IPS-11a (cell line): ENCODE data around the gene SLC19A1.

Source experiments
- H3K4me3 ChIP-seq: one replicate; pipeline ENCODE4 v1.5.1; 2013; ENCODE audit warnings: low read depth, low read length, control low read depth

SLC19A1 gene

DNA sequence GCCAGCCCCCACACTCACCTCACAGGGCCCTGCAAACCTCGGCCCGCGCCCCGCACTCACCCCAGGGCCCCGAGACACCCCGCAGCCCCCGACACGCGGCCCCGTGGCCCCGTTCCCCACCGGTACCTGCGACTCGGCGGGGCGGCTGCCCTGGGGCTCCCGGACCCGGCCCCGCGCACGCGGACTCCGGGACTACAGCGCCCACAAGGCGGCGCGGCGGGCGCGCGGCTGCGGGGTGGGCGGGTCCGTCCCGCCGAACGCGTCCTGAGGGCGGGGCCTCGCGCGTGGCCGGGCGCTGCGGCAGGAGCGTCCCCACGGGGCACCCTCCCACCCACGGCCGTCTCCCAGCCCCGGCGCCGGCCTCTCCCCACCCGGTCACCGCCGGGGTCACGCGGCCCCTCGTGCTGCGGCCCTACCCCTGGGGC lies at the start of gene SLC19A1:
TSS of gene SLC19A1 (minus strand) at position 199 of the 425 bp plus-strand sequence. CDS start 4,481 bp downstream, outside the sequence.
- peak within 1 kb of the TSS; percentile 53 for H3K4me3 ChIP-seq

DNA sequence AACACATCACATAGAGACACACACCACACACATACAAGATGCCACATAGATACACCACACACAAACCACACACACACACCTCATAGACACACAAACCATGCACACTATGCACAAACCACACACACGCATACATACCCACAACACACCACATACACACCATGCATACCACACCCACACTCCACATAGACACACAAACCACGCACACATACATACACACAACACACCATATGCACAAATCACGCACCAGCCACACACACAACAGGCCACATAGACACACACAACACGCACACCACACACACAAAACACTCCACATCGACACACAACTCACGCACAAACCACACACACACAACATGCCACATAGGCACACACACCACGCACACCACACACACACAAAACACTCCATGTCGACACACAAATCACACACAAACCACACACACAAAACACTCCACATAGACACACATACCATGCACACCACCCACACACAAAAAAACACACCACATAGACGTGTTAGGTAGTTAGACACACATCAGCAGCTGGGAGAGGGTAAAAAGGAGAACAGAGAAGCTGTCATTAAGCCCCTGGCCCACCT lies 49.5 kb upstream of the SLC19A1 start:
- H3K4me3 ChIP-seq = no peak overlapping the region

DNA sequence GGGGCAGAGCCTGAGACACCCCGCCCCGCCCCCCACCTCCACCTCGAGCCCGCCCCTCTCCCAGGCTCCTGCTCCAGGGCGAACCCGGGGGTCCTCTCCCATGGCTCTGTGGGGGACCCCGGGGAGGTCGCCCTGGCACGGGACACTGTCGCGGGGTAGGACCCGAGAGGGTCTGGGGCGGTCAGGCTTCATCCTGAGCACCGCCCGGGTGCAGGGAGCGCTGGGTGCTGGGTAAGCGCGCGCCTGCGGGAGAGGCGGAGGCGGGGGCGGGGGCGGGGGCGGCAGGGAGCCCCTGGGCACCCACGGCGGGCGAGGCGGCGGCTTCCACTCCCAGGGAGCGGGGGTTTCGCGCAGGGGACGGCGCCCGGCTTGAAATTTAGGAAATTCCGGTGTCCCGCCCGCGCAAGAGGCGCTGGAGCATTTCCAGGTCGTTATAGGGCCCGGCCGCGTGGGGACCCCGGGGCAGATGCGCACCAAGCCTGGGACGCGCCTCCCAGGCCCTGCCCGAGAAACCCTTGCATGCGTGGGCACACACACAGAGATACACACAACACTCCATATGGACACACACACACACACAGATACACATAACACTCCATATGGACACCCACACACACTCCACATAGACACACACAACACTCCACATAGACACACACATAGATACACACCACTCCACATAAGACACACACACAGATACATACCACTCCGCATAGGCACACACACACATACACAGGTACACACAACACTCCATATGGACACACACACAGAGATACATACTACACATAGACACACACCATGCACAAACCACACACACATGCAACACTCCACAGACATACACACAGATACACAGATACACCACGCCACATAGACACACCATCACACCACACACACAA lies 48.7 kb upstream of the SLC19A1 start:
- peak overlapping the region; percentile 24 for H3K4me3 ChIP-seq

DNA sequence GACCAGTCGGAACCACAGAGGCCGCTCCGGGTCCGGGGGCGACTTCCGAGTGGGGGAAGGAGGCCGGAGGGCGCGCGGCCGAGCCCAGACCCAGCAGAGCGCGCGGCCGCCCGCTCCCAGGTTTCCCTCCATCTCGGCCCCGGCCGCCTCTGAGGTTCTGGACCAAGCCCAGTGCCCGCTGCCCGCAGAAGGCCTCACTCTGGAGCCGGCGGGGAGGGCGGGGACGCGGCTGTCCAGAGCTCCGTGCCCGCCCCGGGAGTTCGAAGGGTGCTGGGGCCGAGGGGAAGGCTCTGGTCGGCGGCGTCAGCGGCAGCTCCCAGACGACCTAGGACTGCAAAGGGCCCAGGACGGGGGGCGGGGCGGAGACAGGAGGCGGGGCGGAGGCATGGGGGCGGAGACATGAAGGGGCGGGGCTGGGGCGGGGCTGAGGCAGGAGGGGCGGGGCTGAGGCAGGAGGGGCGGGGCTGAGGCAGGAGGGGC lies 48.0 kb upstream of the SLC19A1 start:
- H3K4me3 ChIP-seq = peak overlapping the region; percentile 30

DNA sequence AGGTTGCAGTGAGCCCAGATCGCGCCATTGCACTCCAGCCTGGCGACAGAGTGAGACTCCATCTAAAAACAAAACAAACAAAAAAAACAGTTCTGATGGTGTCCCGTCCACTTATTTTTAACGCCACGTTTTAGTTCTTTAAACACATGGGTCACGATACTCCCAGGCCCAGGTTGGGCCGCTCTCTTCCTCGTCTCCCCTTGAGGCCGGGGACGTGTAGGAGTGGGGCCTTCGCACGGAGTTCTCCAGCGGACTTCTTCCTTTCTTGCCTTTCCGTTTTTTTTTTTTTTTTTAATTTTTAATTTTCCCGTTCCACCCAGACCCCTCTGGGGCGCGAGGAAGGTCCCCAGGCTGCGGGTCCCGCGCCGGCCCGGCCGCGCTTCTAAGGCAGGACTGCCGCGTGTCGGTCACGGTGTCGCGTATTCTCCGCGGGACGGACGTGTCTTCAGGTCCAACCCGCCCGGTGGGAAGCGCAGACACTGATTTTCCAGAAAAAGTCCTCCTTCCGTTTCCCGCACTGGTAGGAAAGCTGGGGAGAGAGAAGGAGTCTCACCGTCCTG lies 47.5 kb upstream of the SLC19A1 start:
- H3K4me3 ChIP-seq = peak overlapping the region; percentile 30

DNA sequence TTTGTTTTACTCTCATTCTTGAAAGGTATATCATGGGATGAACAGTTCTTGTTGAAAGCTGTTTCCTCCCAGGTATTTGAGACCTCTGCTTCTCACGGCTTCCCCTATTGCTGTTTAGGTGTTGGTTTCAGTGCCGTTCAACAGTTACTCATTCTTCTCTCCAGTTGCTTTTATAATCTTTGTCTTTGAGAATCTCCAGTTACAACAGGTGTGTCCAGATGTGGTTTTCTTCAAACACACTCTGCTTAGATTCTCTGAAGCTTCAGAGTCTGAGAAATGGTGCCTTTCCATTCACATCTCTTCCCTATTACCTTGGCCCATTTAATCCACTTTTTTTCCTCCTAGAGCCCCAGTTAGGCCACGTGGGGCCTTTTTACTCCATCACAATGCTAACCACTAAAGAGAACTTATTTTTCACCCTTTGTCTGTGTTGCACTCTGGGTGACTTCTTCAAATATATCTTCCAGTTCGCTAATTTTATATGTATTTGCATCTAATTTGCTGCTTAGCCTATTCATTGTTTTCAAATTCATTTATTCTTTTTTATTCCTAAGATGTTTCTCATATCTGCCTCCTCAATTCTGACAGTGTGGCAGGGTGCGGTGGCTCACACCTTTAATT lies 46.7 kb upstream of the SLC19A1 start:
- no peak overlapping the region for H3K4me3 ChIP-seq

DNA sequence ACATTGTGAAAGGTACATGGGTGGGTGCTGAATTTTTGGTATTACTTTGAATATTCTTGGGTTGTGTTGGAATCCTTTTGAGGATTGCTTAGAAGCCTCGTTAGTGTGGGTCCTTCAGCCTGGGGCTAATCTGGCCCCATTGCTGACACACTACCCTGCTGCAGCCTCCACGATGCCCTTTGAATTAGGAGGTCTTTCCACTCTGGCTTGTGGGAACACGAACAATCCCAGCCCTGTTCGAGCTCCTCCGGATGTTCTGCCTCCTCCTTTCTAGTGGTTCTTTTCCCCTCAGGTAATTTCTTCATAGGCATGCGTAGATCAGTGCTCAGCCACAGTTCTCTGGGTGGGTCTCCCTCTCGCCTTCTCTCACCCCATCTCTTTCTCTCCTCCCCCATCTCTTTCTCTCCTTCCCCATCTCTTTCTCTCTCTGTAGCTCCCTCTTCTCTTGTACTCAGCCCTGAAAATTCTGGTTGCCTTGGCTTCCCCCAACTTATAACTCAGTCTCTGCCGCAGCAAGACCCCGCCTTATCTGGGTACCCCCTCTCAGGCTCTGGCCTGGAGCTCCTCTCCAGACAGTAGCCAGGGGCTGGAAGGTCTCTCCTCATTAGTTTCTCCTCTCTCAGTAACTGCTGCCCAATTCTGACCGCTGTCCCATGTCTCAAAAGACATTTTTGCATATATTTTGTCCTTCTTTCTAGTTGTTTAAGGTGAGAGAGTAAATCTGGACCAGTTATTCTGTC lies 46.0 kb upstream of the SLC19A1 start:
- H3K4me3 ChIP-seq = no peak overlapping the region

DNA sequence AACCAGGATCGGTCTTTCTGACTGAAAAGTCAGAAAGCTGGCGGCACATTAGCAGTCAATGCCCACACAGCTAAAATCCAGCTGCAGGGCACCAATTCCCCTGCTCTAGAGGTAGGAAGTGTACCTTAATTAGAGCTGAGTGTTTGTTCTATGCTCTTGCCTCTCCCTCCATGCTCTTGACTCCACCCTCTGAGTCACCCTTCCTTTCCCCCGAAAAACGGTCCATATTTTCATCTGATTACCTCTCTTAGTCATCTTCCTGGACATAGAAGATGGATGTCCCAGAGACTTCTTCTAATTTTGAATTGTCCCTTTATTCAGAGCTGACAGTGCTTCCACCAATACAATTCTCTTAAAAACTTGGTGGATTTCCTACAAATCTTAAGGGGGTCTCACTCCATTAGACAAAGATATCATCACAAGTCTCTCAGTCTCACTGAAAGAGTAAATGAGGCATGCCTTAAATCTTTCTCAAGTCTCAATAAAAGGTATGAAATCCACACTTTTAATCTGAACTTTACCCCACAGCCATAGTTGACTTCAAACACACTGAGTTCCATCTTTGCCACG lies 44.1 kb upstream of the SLC19A1 start:
- no peak overlapping the region for H3K4me3 ChIP-seq

DNA sequence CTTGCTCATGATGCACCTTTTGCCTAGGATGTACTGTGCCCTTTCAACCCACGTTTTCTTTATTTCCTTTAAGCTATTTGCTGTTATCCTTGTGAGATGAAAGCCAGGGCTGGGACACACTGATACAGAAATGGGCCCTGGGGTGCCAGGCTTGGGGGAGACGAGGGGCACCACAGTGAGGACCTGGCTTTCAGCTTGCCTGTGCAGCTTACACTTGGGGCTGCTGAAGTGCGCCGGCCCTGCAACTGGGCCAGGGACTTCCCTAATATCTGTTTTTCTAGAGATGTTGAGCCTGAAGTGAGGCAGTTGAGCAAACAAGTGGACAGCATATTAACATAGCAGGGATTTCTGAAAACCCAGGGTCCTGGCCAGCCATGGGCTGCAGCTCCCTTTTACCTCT lies 42.5 kb upstream of the SLC19A1 start:
- no peak overlapping the region for H3K4me3 ChIP-seq

DNA sequence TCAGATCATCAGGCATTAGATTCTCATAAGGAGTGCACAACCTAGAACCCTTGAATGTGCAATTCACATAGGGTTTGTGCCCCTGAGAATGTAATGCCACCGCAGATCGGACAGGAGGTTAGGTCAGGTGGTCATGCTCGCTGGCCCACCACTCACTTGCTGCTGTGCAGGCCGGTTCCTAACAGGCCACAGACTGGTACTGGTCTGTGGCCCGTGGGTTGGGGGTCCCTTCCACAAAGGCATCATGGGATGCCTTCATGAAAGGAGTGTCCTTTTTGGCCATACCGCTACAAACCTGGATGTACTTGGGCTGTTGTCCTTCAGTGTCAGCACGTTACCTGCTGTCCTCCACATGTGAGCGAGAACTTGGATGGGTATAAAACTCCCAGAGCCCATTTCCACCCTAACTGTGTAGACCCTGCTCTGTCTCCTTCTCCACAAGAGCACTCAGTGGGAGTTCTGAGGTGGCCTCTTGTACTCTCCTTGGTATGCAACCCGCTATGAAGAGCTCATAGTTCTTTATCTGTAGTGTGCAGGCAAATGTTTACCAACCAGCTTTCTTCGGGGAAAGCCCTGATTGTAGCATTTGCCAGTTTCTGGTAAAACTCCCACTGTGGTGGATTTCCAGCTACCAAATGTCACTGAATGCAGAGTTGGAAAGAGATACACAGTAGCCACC lies 41.7 kb upstream of the SLC19A1 start:
- no peak overlapping the region for H3K4me3 ChIP-seq

DNA sequence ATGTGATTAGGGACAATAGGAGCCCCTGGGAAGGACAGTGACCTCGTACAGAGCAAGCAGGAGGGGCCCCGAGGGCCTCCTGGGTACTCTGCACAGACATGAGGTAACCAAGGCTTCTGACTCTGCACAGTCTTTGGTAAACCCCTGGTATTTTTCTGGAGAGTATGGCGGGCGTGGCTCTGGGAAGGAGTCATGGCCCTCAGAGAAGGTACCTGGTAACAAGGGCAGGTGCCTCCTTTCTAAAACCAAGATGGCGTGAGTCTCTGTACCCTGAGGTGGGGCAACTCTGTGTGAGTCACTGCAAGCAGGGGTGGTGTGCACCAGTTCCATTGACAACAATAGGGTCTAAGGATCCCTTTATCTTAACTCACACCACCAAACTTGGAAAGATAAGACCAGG lies 39.9 kb upstream of the SLC19A1 start:
- H3K4me3 ChIP-seq = no peak overlapping the region

DNA sequence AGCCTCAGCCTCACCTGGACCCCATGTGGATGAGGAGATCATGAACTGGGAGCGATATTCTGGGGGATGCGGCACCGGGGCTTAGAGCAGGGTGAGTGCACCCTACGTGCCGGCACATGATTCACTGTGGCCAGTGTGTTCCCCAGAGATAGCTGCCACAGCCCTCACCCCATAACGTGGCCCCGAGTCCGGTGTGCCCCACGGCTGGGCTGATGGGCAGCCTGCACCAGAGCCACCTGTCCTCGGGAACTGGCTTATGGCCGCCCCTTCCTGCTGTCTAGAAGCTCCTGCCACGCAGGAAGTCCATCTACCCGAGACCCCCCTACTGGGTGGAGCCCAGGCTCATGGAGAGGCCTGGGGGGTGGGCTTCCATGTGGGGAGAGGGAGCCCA lies 39.1 kb upstream of the SLC19A1 start:
- no peak overlapping the region for H3K4me3 ChIP-seq

DNA sequence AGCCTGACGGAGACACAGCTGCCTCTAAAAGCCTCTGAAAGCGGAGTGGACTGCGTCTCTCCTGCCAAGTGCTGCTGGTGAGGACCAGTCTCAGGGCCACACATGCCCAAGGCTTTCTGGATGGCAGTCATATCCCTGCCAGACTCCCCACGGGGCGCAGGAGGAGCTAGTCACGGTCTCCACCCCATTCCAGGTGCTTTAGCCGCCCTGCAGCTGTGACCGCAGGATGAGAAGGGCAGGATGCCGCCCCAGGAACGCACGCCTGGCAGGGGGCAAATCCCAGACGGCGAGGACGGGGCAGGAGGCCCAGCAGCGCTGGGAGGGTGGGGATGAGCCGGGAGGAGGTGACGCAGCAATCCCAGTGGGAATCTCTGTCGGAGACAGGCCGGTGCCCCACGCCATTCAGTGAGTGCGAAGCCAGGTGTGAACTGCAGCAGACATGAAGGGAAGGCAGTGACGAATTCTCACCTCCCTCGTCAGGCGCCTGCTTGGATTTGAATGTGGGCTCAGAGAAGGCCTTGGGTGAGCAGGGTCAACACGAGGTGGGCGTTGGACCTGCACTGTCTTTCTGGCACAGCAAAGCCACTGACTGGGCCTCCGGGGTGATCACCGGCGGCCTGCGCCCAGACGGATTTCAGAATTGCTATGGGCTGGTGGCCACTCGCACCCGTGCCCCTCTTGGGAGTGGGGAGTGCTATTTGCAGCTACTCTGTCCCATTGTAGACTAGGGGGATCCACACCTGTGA lies 38.5 kb upstream of the SLC19A1 start:
- H3K4me3 ChIP-seq = no peak overlapping the region

DNA sequence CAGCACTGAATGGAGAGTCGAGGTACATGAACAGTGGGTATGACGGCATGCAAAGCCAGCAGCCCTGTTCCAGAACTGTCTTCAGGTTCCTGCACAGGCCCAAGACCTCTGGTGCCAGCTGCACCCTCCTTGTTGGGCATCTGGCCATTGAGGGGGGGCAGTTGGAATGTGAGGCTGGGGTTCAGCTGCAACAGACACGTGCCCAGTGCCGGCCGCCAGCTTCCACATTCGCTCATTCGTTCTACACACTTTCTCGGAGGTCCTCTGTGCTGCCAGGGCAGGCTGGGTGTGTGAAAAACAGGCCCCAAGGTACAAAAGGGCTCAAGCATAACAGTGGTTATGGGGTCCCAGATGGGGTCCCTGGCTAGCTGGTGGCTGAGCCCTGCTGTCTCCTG lies 37.9 kb upstream of the SLC19A1 start:
- H3K4me3 ChIP-seq = no peak overlapping the region

DNA sequence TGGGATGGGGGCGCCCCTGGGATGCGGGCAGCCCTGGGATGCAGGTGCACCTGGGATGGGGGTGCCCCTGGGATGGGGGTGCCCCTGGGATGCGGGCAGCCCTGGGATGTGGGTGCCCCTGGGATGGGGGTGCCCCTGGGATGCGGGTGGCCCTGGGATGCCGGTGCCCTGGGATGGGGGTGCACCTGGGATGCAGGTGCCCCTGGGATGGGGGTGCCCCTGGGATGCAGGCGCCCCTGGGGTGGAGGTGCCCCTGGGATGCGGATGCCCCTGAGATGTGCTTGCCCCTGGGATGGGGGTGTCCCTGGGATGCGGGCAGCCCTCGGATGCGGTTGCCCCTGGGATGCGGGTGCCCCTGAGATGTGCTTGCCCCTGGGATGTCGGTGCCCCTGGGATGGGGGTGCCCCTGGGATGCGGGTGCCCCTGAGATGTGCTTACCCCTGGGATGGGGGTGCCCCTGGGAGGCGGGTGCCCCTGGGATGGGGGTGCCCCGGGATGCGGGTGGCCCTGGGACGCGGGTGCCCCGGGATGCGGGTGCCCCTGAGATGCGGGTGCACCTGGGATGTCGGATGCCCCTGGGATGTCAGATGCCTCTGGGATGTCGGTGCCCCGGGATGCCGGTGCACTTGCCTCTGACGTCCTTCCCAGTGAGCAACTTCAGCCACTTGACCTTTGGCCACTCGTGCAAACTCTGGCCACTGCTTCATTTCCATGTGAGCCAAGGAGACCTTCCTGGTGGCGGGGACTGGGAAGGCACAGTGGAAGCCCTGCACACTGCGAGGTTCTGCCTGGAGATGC lies 37.3 kb upstream of the SLC19A1 start:
- H3K4me3 ChIP-seq = no peak overlapping the region

DNA sequence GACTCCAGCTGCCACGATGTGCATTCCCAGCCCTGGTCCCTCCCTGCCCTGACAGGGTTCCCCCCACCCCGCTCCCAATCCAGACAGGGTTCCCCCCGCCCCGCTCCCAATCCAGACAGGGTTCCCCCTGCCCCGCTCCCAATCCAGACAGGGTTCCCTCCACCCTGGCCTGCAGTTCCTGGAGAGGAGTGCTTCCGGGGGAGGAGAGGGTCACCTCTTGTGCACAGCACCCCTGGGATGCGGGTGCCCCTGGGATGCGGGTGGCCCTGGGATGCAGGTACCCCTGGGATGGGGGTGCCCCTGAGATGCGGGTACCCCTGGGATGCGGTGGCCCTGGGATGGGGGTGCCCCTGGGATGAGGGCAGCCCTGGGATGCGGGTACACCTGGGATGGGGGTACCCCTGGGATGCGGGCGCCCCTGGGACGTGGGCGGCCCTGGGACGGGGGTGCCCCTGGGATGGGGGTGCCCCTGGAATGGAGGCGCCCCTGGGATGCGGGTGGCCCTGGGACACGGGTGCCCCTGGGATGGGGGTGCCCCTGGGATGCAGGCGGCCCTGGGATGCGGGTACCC lies 36.7 kb upstream of the SLC19A1 start:
- no peak overlapping the region for H3K4me3 ChIP-seq

DNA sequence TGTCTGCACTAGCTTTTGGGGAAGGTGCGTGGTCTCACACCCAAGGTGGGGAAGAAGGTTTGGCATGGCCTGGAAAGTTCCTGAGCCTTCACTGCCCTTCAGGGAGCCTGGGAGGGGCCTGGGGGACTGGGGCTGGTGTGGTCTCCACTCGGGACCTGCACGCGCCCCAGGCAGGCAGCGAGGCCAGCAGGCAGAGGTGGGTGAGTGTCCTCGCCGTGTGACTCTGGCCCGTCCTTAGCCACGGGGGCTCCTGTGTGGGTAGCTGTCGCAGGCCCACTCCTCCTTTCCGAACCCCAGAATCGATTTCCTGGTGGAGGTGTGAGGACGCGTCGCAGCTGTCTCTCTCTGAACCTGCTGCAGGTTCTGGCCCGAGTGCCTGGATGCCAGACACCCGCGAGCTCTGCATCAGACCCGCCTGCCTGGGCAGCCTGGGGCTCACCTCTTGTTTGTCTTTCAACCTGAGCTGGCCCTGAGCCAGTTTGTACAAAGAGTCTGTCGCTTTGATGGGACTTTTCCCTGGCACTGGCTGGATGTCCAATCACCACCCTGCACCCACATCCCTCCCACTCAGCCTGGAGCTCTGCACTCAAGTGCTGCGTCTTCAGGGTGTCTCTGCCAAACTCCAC lies 36.0 kb upstream of the SLC19A1 start:
- H3K4me3 ChIP-seq = no peak overlapping the region

DNA sequence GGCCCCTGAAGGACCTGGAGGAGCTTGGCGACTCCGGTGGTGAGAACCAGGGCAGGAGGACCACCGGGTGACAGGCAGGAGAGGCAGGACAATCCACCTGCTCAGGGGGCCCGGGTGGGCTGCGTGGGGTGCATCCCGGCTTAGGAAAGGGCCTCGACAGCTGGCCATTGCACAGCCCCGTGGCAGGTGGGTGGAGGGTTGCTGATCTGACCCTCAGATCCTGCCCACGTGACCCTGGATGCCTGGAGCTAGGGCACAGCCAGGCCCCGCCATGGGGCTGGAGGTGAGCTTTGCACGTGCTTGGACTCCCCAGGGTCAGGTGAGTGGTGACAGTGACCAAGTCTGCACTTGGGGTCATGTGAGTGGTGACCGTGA lies 35.5 kb upstream of the SLC19A1 start:
- no peak overlapping the region for H3K4me3 ChIP-seq
